Esophagus squamous epithelium (tissue), 4 donors: ENCODE results near the gene RNF17.

ENCODE experiments used
- CTCF ChIP-seq, 6 experiments: fragments of 450-650 bp in 4 of 6; fragments of 200-600 bp in 2 of 6; sonication (generic) in 2 of 6; IDR thresholded peaks; one replicate each; pipeline ENCODE4 v1.5.1; 2016 to 2019; ENCODE audit warnings: antibody characterized with exemption in 6 of 6, mild to moderate bottlenecking in 4 of 6, moderate library complexity in 4 of 6
- POLR2A ChIP-seq, 4 donors: fragments of 450-650 bp; IDR thresholded peaks; one replicate each; pipeline ENCODE4 v1.6.1; 2017; ENCODE audit warnings: antibody characterized with exemption in 4 of 4, mild to moderate bottlenecking in 4 of 4, moderate library complexity in 3 of 4

GRCh38 chr13:24854311-24854710 lies 90.3 kb downstream of the RNF17 start:
- TF ChIP-seq CTCF (IDR thresholded peaks at IDR 0.05) (no peak), POLR2A (IDR thresholded peaks at IDR 0.05) (no peak)
